K562 (cell line): ENCODE results near the gene NIM1K. TPM values are rescaled to one million over a fixed set of nuclear protein-coding genes. Genes with fewer than 3 reads are reported as not detected.

Source experiments
- ARID2 ChIP-seq: fragments of 450-650 bp; IDR thresholded peaks from 2 replicates; pipeline ENCODE4 v1.6.1; 2017; ENCODE audit warnings: antibody characterized with exemption, mild to moderate bottlenecking
- ASH1L ChIP-seq: fragments of 450-650 bp; IDR thresholded peaks from 2 replicates; pipeline ENCODE4 v1.6.1; 2018; ENCODE audit warnings: borderline replicate concordance, mild to moderate bottlenecking, low read depth; ENCODE audit not compliant: partially characterized antibody
- COPS2 ChIP-seq: fragments of 450-650 bp; conservative IDR thresholded peaks from 2 replicates; pipeline ENCODE4 v1.6.1; 2016; ENCODE audit warnings: mild to moderate bottlenecking, moderate library complexity
- GATA2 ChIP-seq: sonication (generic); formaldehyde crosslinking; IDR thresholded peaks from 2 replicates; pipeline ENCODE4 v1.4.0; 2020; ENCODE audit warnings: mild to moderate bottlenecking, missing genetic modification reagents
- GATAD2B ChIP-seq: fragments of 450-650 bp; IDR thresholded peaks from 2 replicates; pipeline ENCODE4 v1.6.1; 2017; ENCODE audit warnings: mild to moderate bottlenecking, borderline replicate concordance
- HNRNPLL ChIP-seq: fragments of 200-400 bp; formaldehyde crosslinking; IDR thresholded peaks from 2 replicates; pipeline ENCODE4 v1.6.1; 2017; ENCODE audit warnings: low read length, low read depth, mild to moderate bottlenecking; ENCODE audit not compliant: poor library complexity, severe bottlenecking
- KDM2B ChIP-seq: fragments of 250-450 bp; sonication (Bioruptor Pico); IDR thresholded peaks from 2 replicates; pipeline ENCODE4 v1.8.0; 2021; ENCODE audit warnings: mild to moderate bottlenecking, moderate library complexity
- NFIC ChIP-seq: fragments of 450-650 bp; IDR thresholded peaks from 2 replicates; pipeline ENCODE4 v1.6.1; 2017; ENCODE audit warnings: mild to moderate bottlenecking, inconsistent platforms
- PCBP2 ChIP-seq: fragments of 200-400 bp; formaldehyde crosslinking; IDR thresholded peaks from 2 replicates; pipeline ENCODE4 v1.6.1; 2018; ENCODE audit warnings: low read length, low read depth, mild to moderate bottlenecking, moderate library complexity; ENCODE audit not compliant: poor library complexity, severe bottlenecking
- RBM15 ChIP-seq: fragments of 200-400 bp; formaldehyde crosslinking; IDR thresholded peaks from 2 replicates; pipeline ENCODE4 v1.6.1; 2018; ENCODE audit warnings: mild to moderate bottlenecking, low read length, moderate library complexity; ENCODE audit not compliant: insufficient read depth
- RBM34 ChIP-seq: fragments of 200-400 bp; formaldehyde crosslinking; IDR thresholded peaks from 2 replicates; pipeline ENCODE4 v1.6.1; 2018; ENCODE audit warnings: low read length, borderline replicate concordance; ENCODE audit not compliant: insufficient read depth
- SMARCA4 ChIP-seq: fragments of 450-650 bp; IDR thresholded peaks from 2 replicates; pipeline ENCODE4 v1.6.1; 2016
- SRSF9 ChIP-seq: fragments of 200-400 bp; formaldehyde crosslinking; IDR thresholded peaks from 2 replicates; pipeline ENCODE4 v1.6.1; 2017; ENCODE audit warnings: low read depth, low read length, borderline replicate concordance
- polyA plus RNA-seq, 8 experiments: library from polyadenylated mRNA; depleted of rRNA in 4 of 8; stranded (reverse) in 5 of 8; unstranded in 3 of 8; fragments of >200 nt; fragmentation: Nextera tagmentation in 2 of 8; fragmentation: Illumina TruSeq in 1 of 8; extraction: Ambion mirVana in 2 of 8; extraction: Trizol in 1 of 8; gene quantifications; 2 replicates each; pipeline versions ENCODE4 v1.2.1 to v1.2.3, GENCODE V29; 2011 to 2014; ENCODE audit warnings: inconsistent platforms in 1 of 8, missing spikeins in 1 of 8
- total RNA-seq, 7 experiments: library from RNA; depleted of rRNA in 6 of 7; stranded (reverse); fragments of >200 nt in 6 of 7; fragmentation: Illumina TruSeq in 2 of 7; extraction: Trizol in 2 of 7; gene quantifications; 2 replicates each; pipeline versions ENCODE4 v1.2.1 to v1.2.3, GENCODE V29; 2011 to 2021; ENCODE audit warnings: low replicate concordance in 1 of 7
- TF ChIP-seq, protein P1 (sequence below): fragments of 250-450 bp; sonication (Bioruptor Pico); IDR thresholded peaks from 2 replicates; pipeline ENCODE4 v1.5.0; 2020; ENCODE audit warnings: mild to moderate bottlenecking, borderline replicate concordance
- TF ChIP-seq, protein P2 (sequence below), 2 experiments: fragments of 200-800 bp in 1 of 2; sonication (Bioruptor generic) in 1 of 2; sonication (generic) in 1 of 2; formaldehyde crosslinking in 1 of 2; IDR thresholded peaks in 1 of 2; conservative IDR thresholded peaks in 1 of 2; 2 replicates each; pipeline versions ENCODE4 v1.5.0 to v1.6.1; 2016 to 2020; ENCODE audit warnings: missing compliant biosample characterization in 1 of 2, missing genetic modification characterization in 1 of 2, missing genetic modification reagents in 1 of 2
- TF ChIP-seq, protein P3 (sequence below): sonication (generic); formaldehyde crosslinking; IDR thresholded peaks from 2 replicates; pipeline ENCODE4 v1.8.1; 2022; ENCODE audit warnings: missing genetic modification reagents
- TF ChIP-seq, protein P4 (sequence below): fragments of 450-650 bp; formaldehyde crosslinking; IDR thresholded peaks from 2 replicates; pipeline ENCODE4 v1.4.0; 2020; ENCODE audit warnings: mild to moderate bottlenecking
- TF ChIP-seq, protein P5 (sequence below): fragments of 450-650 bp; formaldehyde crosslinking; IDR thresholded peaks from 2 replicates; pipeline ENCODE4 v1.4.0; 2022; ENCODE audit warnings: missing genetic modification characterization
- TF ChIP-seq, protein P6 (sequence below): fragments of 450-650 bp; IDR thresholded peaks from 2 replicates; pipeline ENCODE4 v1.6.1; 2016

NIM1K gene
- total and polyA plus RNA-seq, 9 of the 15 experiments (the other 6 are each of a cell fraction or from before 2014, with no cell fraction given): 0.03 to 0.34 (median 0.08) TPM; not detected in 3

DNA sequence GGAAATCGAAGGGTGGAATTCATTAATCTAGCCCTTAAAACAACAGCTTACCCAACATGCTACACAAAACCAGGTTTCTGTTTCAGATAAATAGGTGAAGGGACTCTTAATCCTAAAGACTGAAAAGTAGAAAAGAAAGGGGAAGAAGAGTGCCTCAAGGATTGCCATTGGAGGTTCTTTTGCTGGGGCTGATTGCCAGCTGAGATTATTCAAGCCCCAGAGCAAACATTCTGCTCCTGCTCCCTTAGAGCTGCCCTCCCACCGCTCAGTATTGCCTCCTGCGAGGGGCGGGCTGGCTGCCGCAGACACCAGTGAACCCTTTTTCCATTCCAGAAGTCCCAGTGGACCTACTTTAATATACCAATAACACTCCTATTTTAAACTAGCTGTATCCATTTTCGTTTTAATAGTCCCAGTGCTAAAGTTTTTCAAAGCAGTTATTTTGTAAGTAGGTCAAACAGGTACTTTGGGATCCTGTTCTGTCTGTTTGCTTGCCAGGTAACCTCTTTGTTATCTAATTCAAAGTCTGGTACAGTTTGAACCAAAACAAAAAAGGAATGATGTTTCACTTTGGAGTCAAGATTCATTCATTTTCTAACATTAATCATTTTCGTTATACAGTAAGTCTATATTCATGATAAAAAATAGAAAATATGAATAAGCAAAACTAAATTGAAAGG, 82.5 kb downstream of the NIM1K start (continued):
- TF ChIP-seq, protein P1, sequence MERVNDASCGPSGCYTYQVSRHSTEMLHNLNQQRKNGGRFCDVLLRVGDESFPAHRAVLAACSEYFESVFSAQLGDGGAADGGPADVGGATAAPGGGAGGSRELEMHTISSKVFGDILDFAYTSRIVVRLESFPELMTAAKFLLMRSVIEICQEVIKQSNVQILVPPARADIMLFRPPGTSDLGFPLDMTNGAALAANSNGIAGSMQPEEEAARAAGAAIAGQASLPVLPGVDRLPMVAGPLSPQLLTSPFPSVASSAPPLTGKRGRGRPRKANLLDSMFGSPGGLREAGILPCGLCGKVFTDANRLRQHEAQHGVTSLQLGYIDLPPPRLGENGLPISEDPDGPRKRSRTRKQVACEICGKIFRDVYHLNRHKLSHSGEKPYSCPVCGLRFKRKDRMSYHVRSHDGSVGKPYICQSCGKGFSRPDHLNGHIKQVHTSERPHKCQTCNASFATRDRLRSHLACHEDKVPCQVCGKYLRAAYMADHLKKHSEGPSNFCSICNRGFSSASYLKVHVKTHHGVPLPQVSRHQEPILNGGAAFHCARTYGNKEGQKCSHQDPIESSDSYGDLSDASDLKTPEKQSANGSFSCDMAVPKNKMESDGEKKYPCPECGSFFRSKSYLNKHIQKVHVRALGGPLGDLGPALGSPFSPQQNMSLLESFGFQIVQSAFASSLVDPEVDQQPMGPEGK: no peak
- TF ChIP-seq GATA2 (CRISPR knock-in tag): peak; percentile 98
- TF ChIP-seq COPS2: no peak
- TF ChIP-seq, protein P2, sequence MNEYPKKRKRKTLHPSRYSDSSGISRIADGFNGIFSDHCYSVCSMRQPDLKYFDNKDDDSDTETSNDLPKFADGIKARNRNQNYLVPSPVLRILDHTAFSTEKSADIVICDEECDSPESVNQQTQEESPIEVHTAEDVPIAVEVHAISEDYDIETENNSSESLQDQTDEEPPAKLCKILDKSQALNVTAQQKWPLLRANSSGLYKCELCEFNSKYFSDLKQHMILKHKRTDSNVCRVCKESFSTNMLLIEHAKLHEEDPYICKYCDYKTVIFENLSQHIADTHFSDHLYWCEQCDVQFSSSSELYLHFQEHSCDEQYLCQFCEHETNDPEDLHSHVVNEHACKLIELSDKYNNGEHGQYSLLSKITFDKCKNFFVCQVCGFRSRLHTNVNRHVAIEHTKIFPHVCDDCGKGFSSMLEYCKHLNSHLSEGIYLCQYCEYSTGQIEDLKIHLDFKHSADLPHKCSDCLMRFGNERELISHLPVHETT (CRISPR knock-in tag; conservative IDR thresholded peaks at IDR 0.05 in 1 of 2, IDR thresholded peaks at IDR 0.05 in 1 of 2): no peak
- TF ChIP-seq, protein P3, sequence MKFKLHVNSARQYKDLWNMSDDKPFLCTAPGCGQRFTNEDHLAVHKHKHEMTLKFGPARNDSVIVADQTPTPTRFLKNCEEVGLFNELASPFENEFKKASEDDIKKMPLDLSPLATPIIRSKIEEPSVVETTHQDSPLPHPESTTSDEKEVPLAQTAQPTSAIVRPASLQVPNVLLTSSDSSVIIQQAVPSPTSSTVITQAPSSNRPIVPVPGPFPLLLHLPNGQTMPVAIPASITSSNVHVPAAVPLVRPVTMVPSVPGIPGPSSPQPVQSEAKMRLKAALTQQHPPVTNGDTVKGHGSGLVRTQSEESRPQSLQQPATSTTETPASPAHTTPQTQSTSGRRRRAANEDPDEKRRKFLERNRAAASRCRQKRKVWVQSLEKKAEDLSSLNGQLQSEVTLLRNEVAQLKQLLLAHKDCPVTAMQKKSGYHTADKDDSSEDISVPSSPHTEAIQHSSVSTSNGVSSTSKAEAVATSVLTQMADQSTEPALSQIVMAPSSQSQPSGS (CRISPR knock-in tag): no peak
- no peak for TF ChIP-seq ARID2
- no peak for TF ChIP-seq GATAD2B
- no peak for TF ChIP-seq SRSF9
- TF ChIP-seq, protein P4, sequence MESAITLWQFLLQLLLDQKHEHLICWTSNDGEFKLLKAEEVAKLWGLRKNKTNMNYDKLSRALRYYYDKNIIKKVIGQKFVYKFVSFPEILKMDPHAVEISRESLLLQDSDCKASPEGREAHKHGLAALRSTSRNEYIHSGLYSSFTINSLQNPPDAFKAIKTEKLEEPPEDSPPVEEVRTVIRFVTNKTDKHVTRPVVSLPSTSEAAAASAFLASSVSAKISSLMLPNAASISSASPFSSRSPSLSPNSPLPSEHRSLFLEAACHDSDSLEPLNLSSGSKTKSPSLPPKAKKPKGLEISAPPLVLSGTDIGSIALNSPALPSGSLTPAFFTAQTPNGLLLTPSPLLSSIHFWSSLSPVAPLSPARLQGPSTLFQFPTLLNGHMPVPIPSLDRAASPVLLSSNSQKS: no peak
- TF ChIP-seq, protein P5, sequence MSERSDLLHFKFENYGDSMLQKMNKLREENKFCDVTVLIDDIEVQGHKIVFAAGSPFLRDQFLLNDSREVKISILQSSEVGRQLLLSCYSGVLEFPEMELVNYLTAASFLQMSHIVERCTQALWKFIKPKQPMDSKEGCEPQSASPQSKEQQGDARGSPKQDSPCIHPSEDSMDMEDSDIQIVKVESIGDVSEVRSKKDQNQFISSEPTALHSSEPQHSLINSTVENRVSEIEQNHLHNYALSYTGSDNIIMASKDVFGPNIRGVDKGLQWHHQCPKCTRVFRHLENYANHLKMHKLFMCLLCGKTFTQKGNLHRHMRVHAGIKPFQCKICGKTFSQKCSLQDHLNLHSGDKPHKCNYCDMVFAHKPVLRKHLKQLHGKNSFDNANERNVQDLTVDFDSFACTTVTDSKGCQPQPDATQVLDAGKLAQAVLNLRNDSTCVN: no peak
- TF ChIP-seq, protein P6, sequence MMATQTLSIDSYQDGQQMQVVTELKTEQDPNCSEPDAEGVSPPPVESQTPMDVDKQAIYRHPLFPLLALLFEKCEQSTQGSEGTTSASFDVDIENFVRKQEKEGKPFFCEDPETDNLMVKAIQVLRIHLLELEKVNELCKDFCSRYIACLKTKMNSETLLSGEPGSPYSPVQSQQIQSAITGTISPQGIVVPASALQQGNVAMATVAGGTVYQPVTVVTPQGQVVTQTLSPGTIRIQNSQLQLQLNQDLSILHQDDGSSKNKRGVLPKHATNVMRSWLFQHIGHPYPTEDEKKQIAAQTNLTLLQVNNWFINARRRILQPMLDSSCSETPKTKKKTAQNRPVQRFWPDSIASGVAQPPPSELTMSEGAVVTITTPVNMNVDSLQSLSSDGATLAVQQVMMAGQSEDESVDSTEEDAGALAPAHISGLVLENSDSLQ: no peak
- TF ChIP-seq KDM2B (CRISPR knock-in tag): no peak
- no peak for TF ChIP-seq PCBP2
- no peak for TF ChIP-seq RBM34
- peak; percentile 38; the same call in 1 of the 2 replicates for TF ChIP-seq SMARCA4
- no peak for TF ChIP-seq HNRNPLL
- TF ChIP-seq NFIC: peak; percentile 95
- TF ChIP-seq RBM15: no peak
- TF ChIP-seq ASH1L: no peak
